OCI-LY7 (cell line): ENCODE measurements around the gene ZNF195.
"Not testable (repeated sequence)": the region's sequence is repeated elsewhere in the genome, so short reads cannot be mapped to it uniquely, and the experiment has no call there.

Experiments
- EZH2phosphoT487 ChIP-seq: fragments of 200-600 bp; sonication (generic); IDR thresholded peaks from 2 replicates; pipeline ENCODE4 v1.6.1; 2018; ENCODE audit warnings: low read depth, borderline replicate concordance, mild to moderate bottlenecking, mixed run types, antibody characterized with exemption, low read length, moderate library complexity, mixed read lengths
- TF ChIP-seq, protein P1 (sequence below): fragments of 200-600 bp; sonication (generic); conservative IDR thresholded peaks from 2 replicates; pipeline ENCODE4 v1.5.1; 2014; ENCODE audit warnings: mild to moderate bottlenecking, antibody characterized with exemption, low read length, moderate library complexity, mixed read lengths

DNA sequence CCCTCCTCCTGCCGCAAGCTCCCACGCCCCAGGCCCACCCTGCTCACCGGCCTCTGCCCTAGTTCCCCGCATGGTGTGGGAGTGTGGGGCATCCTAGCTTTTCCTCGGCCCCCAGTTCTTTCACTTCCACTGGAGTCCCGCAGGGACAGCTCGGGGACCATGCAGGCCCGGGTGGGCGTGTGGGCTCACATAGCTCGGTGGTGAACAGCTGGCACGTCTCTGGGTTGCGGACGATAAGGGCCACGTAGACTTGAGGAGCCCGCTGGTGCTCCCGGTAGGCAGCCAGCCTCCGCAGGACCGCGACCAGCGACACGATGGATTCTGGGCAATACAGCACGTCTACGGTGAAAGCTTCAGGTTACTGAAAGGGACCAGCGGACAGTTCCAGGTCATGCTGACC, 34.7 kb upstream of the ZNF195 start:
- TF ChIP-seq, protein P1, sequence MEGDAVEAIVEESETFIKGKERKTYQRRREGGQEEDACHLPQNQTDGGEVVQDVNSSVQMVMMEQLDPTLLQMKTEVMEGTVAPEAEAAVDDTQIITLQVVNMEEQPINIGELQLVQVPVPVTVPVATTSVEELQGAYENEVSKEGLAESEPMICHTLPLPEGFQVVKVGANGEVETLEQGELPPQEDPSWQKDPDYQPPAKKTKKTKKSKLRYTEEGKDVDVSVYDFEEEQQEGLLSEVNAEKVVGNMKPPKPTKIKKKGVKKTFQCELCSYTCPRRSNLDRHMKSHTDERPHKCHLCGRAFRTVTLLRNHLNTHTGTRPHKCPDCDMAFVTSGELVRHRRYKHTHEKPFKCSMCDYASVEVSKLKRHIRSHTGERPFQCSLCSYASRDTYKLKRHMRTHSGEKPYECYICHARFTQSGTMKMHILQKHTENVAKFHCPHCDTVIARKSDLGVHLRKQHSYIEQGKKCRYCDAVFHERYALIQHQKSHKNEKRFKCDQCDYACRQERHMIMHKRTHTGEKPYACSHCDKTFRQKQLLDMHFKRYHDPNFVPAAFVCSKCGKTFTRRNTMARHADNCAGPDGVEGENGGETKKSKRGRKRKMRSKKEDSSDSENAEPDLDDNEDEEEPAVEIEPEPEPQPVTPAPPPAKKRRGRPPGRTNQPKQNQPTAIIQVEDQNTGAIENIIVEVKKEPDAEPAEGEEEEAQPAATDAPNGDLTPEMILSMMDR = not testable (repeated sequence)
- not testable (repeated sequence) for TF ChIP-seq EZH2phosphoT487
